CD14-positive monocyte (primary cell): ENCODE measurements around the gene GATAD2A. TPM values are rescaled to one million over a fixed set of nuclear protein-coding genes. Genes with fewer than 3 reads are reported as not detected.
A peak's percentile ranks its signal among the peaks of the same experiment; 100 is the strongest.
"Not testable (repeated sequence)": the region's sequence is repeated elsewhere in the genome, so short reads cannot be mapped to it uniquely, and the experiment has no call there.

ENCODE experiments used
- DNase-seq, 3 donors: peaks; one replicate each; pipeline ENCODE4 v3.0.0-alpha.2; 2011 to 2022
- H2AFZ ChIP-seq: 2 replicates; pipeline ENCODE4 v1.6.0; 2012; ENCODE audit warnings: mild to moderate bottlenecking, low read depth, low read length, inconsistent platforms; ENCODE audit not compliant: insufficient read depth, poor library complexity, severe bottlenecking
- H3K27ac ChIP-seq, 2 donors: 1 replicate in 1 of 2; 2 replicates in 1 of 2; pipeline ENCODE4 v1.5.1; 2012 to 2013; ENCODE audit warnings: low read length in 2 of 2, control low read depth in 1 of 2, inconsistent platforms in 1 of 2, low read depth in 1 of 2, mild to moderate bottlenecking in 1 of 2
- H3K27me3 ChIP-seq, 2 donors: one replicate each; pipeline versions ENCODE4 v1.6.0 to v1.6.1; 2011 to 2013; ENCODE audit warnings: low read length in 2 of 2; ENCODE audit not compliant: control insufficient read depth in 2 of 2, insufficient read depth in 2 of 2
- H3K36me3 ChIP-seq, 2 donors: replicated peaks in 1 of 2; 1 replicate in 1 of 2; 2 replicates in 1 of 2; pipeline versions ENCODE4 v1.5.1 to v1.6.1; 2012 to 2013; ENCODE audit warnings: low read length in 2 of 2, control low read depth in 1 of 2, inconsistent platforms in 1 of 2, mild to moderate bottlenecking in 1 of 2; ENCODE audit not compliant: insufficient read depth in 2 of 2, control insufficient read depth in 1 of 2
- H3K4me1 ChIP-seq, 2 donors: 1 replicate in 1 of 2; 2 replicates in 1 of 2; pipeline versions ENCODE4 v1.5.1 to v1.6.1; 2012 to 2013; ENCODE audit warnings: low read length in 2 of 2, control low read depth in 1 of 2, inconsistent platforms in 1 of 2, mild to moderate bottlenecking in 1 of 2, moderate library complexity in 1 of 2; ENCODE audit not compliant: insufficient read depth in 2 of 2, control insufficient read depth in 1 of 2
- H3K4me2 ChIP-seq: replicated peaks from 2 replicates; pipeline ENCODE3; 2012; ENCODE audit warnings: low read length, moderate library complexity, mild to moderate bottlenecking; ENCODE audit not compliant: poor library complexity, severe bottlenecking; ENCODE audit errors: extremely low read depth
- H3K4me3 ChIP-seq, 3 experiments: fragments of 200-600 bp in 1 of 3; sonication (generic) in 1 of 3; replicated peaks in 1 of 3; 1 replicate in 2 of 3; 2 replicates in 1 of 3; pipeline ENCODE4 v1.5.1; 2011 to 2013; ENCODE audit warnings: low read length in 3 of 3, mild to moderate bottlenecking in 3 of 3, control low read depth in 2 of 3, low read depth in 2 of 3, inconsistent platforms in 1 of 3, moderate library complexity in 1 of 3
- H3K79me2 ChIP-seq: 2 replicates; pipeline ENCODE4 v1.6.0; 2012; ENCODE audit warnings: mild to moderate bottlenecking, control low read depth, inconsistent platforms, low read length, moderate library complexity; ENCODE audit not compliant: insufficient read depth
- H3K9ac ChIP-seq: 2 replicates; pipeline ENCODE4 v1.6.0; 2017; ENCODE audit warnings: low read length, mild to moderate bottlenecking; ENCODE audit not compliant: insufficient read depth, poor library complexity, severe bottlenecking
- H3K9me3 ChIP-seq, 2 donors: replicated peaks in 1 of 2; 1 replicate in 1 of 2; 2 replicates in 1 of 2; pipeline versions ENCODE4 v1.5.1 to v1.6.1; 2012 to 2013; ENCODE audit warnings: low read length in 2 of 2, control low read depth in 1 of 2; ENCODE audit not compliant: control insufficient read depth in 1 of 2, insufficient read depth in 1 of 2
- H4K20me1 ChIP-seq: 2 replicates; pipeline ENCODE4 v1.6.0; 2012; ENCODE audit warnings: mild to moderate bottlenecking, low read length, control low read depth, moderate library complexity; ENCODE audit not compliant: insufficient read depth
- H3K27ac Mint-ChIP-seq, 7 donors: one replicate each; pipeline ENCODE4 v1.8.0; 2020; ENCODE audit warnings: mild to moderate bottlenecking in 7 of 7, mixed read lengths in 7 of 7, moderate library complexity in 6 of 7, inconsistent platforms in 2 of 7
- H3K27me3 Mint-ChIP-seq, 3 donors: one replicate each; pipeline ENCODE4 v1.8.0; 2021 to 2022; ENCODE audit warnings: low read depth in 3 of 3, mild to moderate bottlenecking in 3 of 3, mixed read lengths in 3 of 3, moderate library complexity in 3 of 3, inconsistent platforms in 1 of 3
- H3K36me3 Mint-ChIP-seq, 2 donors: one replicate each; pipeline ENCODE4 v1.8.0; 2020; ENCODE audit warnings: mixed read lengths in 2 of 2, inconsistent platforms in 1 of 2, mild to moderate bottlenecking in 1 of 2
- H3K4me1 Mint-ChIP-seq: one replicate; pipeline ENCODE4 v1.8.0; 2020; ENCODE audit warnings: mild to moderate bottlenecking, mixed read lengths
- H3K4me3 Mint-ChIP-seq, 2 donors: one replicate each; pipeline ENCODE4 v1.8.0; 2020; ENCODE audit warnings: mild to moderate bottlenecking in 2 of 2, mixed read lengths in 2 of 2, moderate library complexity in 1 of 2
- H3K9me3 Mint-ChIP-seq, 7 donors: one replicate each; pipeline ENCODE4 v1.8.0; 2020 to 2022; ENCODE audit warnings: mixed read lengths in 7 of 7, mild to moderate bottlenecking in 6 of 7, moderate library complexity in 6 of 7, inconsistent platforms in 2 of 7
- CTCF ChIP-seq: fragments of 200-600 bp; IDR thresholded peaks from one replicate; pipeline ENCODE4 v1.8.0; 2022; ENCODE audit warnings: antibody characterized with exemption, mild to moderate bottlenecking
- WGBS: methylation state at CpG from one replicate; pipeline ENCODE4 v1.1.5; 2013; ENCODE audit warnings: missing lambda C conversion rate; ENCODE audit not compliant: insufficient coverage; 5-methylcytosine and 5-hydroxymethylcytosine counted together
- intact Hi-C, 2 donors: fragments of 100-400 bp; cut with micrococcal nuclease; formaldehyde crosslinking; loops; one replicate each; pipeline versions ENCODE4 v1.15.0 to v1.15.1; 2023
- polyA plus RNA-seq, 3 donors: library from polyadenylated mRNA; depleted of rRNA in 1 of 3; unstranded in 2 of 3; stranded (reverse) in 1 of 3; fragments of 300-500 nt in 2 of 3; fragments of >200 nt in 1 of 3; fragmentation: Illumina TruSeq in 2 of 3; gene quantifications; 1 replicate in 2 of 3; 2 replicates in 1 of 3; pipeline ENCODE4 v1.2.3, GENCODE V29; 2012 to 2021

GATAD2A gene
- polyA plus RNA-seq, 3 donors = 8.0 to 35.9 (median 8.7) TPM

GRCh38 chr19:19452243-19453124, 47.0 kb downstream of the GATAD2A start:
- Mint-ChIP-seq H3K4me1 (peaks cover 33% of the 10 kb centered on the region), H3K27ac (peak overlapping the region; percentile 45 to 90 (median 80)), H3K4me3 (peak overlapping the region in 1 of 2 donors; percentile 26), H3K36me3 (peaks cover 13 to 22% of the 10 kb centered on the region in 2 donors), H3K9me3 (peaks cover 0 to 2% (median 0%) of the 10 kb centered on the region in 7 donors), H3K27me3 (peaks cover 0 to 5% (median 0%) of the 10 kb centered on the region in 3 donors)
- Histone ChIP-seq H3K4me3 (no peak overlapping the region), H3K36me3 (peaks cover 4 to 17% of the 10 kb centered on the region in 2 donors), H3K4me1 (peaks cover 25 to 35% of the 10 kb centered on the region in 2 donors), H3K79me2 (peaks cover 100% of the 10 kb centered on the region), H3K4me2 (no peak overlapping the region), H3K9ac (no peak overlapping the region), H4K20me1 (peaks cover 57% of the 10 kb centered on the region), H3K9me3 (no peaks in the 10 kb centered on the region), H2AFZ (no peak overlapping the region), H3K27me3 (no peaks in the 10 kb centered on the region), H3K27ac (peak overlapping the region in 1 of 2 donors; percentile 62)
- 82% methylated on average over 11 of the region's 11 CpGs for WGBS
- TF ChIP-seq CTCF = no peak
- intact Hi-C loops = no loop called here
- DNase-seq = no peak

- peaks cover 0 to 5% (median 0%) of the 10 kb centered on the region in 3 donors for H3K27me3 Mint-ChIP-seq
- Histone ChIP-seq H3K27me3 (no peaks in the 10 kb centered on the region), H3K27ac (peak overlapping the region in 1 of 2 donors; percentile 62), H3K9me3 (no peaks in the 10 kb centered on the region), H3K9ac (no peak overlapping the region), H2AFZ (no peak overlapping the region), H3K79me2 (peaks cover 100% of the 10 kb centered on the region), H3K4me1 (peaks cover 29 to 35% of the 10 kb centered on the region in 2 donors), H3K36me3 (peaks cover 4 to 14% of the 10 kb centered on the region in 2 donors), H3K4me3 (no peak overlapping the region), H4K20me1 (peaks cover 51% of the 10 kb centered on the region), H3K4me2 (no peak overlapping the region)
- DNase-seq = no peak
- peaks cover 35% of the 10 kb centered on the region for H3K4me1 Mint-ChIP-seq
- peak overlapping the region in 2 of 7 donors; percentile 47 for H3K27ac Mint-ChIP-seq
- WGBS = no CpG with 5 or more reads among the region's 2 CpGs
- H3K36me3 Mint-ChIP-seq = peaks cover 13 to 22% of the 10 kb centered on the region in 2 donors
- H3K4me3 Mint-ChIP-seq = no peak overlapping the region
- H3K9me3 Mint-ChIP-seq = peaks cover 0 to 2% (median 0%) of the 10 kb centered on the region in 7 donors
- intact Hi-C loops = no loop called here
- TF ChIP-seq CTCF = no peak
Measured at GRCh38 chr19:19453125-19453454, 47.6 kb downstream of the GATAD2A start.

GRCh38 chr19:19455166-19455919, 49.9 kb downstream of the GATAD2A start:
- peaks cover 19 to 23% of the 10 kb centered on the region in 2 donors for H3K36me3 Mint-ChIP-seq
- H3K27me3 ChIP-seq, H2AFZ ChIP-seq, H3K27ac ChIP-seq, H3K9ac ChIP-seq, DNase-seq, H3K9me3 Mint-ChIP-seq, intact Hi-C loops, H3K4me3 Mint-ChIP-seq, H3K4me3 ChIP-seq, H3K27me3 Mint-ChIP-seq, H3K9me3 ChIP-seq, H3K4me2 ChIP-seq: not testable (repeated sequence)
- Histone ChIP-seq H4K20me1 (peaks cover 30% of the 10 kb centered on the region), H3K79me2 (peaks cover 86% of the 10 kb centered on the region), H3K4me1 (peaks cover 51 to 57% of the 10 kb centered on the region in 2 donors), H3K36me3 (peaks cover 4 to 12% of the 10 kb centered on the region in 2 donors)
- 98% methylated on average over 7 of the region's 14 CpGs for WGBS
- H3K4me1 Mint-ChIP-seq = peaks cover 57% of the 10 kb centered on the region
- H3K27ac Mint-ChIP-seq = peak overlapping the region in 1 of 7 donors; percentile 26
